ENCODE data around the gene USP25. TPM values are rescaled to one million over a fixed set of nuclear protein-coding genes. Genes with fewer than 3 reads are reported as not detected.
A peak's percentile ranks its signal among the peaks of the same experiment; 100 is the strongest.

Gene USP25
- total and polyA plus RNA-seq, 2 of the 8 experiments (the other 6 are each of a cell fraction or from before 2014, with no cell fraction given), result 11.2 to 48.1 TPM

GRCh38 chr21:15748586-15748985, 18.8 kb downstream of the USP25 start:
- no peak overlapping the region for H4K91ac ChIP-seq (replicated peaks; ENCODE audit: insufficient read length, low read length)
- H3K36me3 ChIP-seq (ENCODE audit: control insufficient read depth in 2 of 4, insufficient read depth in 4 of 4, low read length in 3 of 4), result no peaks in the 10 kb centered on the region
- H3K23ac ChIP-seq (ENCODE audit: insufficient read length), result no peak overlapping the region
- H2BK20ac ChIP-seq (ENCODE audit: low read length), result no peak overlapping the region
- H2AK5ac ChIP-seq (ENCODE audit: low read depth, low read length), result no peak overlapping the region
- no peaks in the 10 kb centered on the region for H3K9me3 ChIP-seq (ENCODE audit: insufficient read depth in 2 of 2, low read depth in 1 of 2, low read length in 1 of 2)
- peaks cover 17 to 93% of the 10 kb centered on the region in 2 experiments for H3K79me2 ChIP-seq (ENCODE audit: control insufficient read depth in 1 of 2, insufficient read depth in 2 of 2, low read length in 2 of 2)
- H2AFZ ChIP-seq (ENCODE audit: low read length), result no peak overlapping the region
- no peaks in the 10 kb centered on the region for H3K27me3 ChIP-seq (replicated peaks in 1 of 4; ENCODE audit: control insufficient read depth in 3 of 4, extremely low read depth in 1 of 4, insufficient read depth in 3 of 4, low read length in 3 of 4)
- H2BK120ac ChIP-seq (replicated peaks; ENCODE audit: low read depth, low read length), result no peak overlapping the region
- CTCF ChIA-PET (ENCODE audit: partially characterized antibody), result interaction anchor here (0.8 kb wide), 1 partner anchor 170 kb away, joined by 3 read pairs; no protein-coding TSS in a partner anchor
- H4K20me1 ChIP-seq (replicated peaks in 1 of 2; ENCODE audit: control insufficient read depth in 1 of 2, insufficient read depth in 2 of 2, low read length in 2 of 2), result peaks cover 8% of the 10 kb centered on the region in 2 experiments
- H3K27ac ChIP-seq (ENCODE audit: low read depth, low read length), result no peak overlapping the region
- no peak overlapping the region for H2BK15ac ChIP-seq (ENCODE audit: low read length)
- H3K4ac ChIP-seq (replicated peaks; ENCODE audit: insufficient read length, low read depth, low read length), result no peak overlapping the region
- peak overlapping the region; percentile 64 for H4K5ac ChIP-seq (ENCODE audit: insufficient read length, low read depth, low read length)
- H3K4me1 ChIP-seq (replicated peaks in 1 of 4; ENCODE audit: control insufficient read depth in 3 of 4, insufficient read depth in 4 of 4, low read length in 3 of 4), result peaks cover 0 to 14% (median 5%) of the 10 kb centered on the region in 4 experiments; a peak in 3 of 7 replicates
- no peak overlapping the region for H3K56ac ChIP-seq (replicated peaks; ENCODE audit: insufficient read length, low read depth, low read length)
- H3K9ac ChIP-seq (replicated peaks in 1 of 4; ENCODE audit: extremely low read depth in 1 of 4, low read depth in 3 of 4, low read length in 3 of 4), result no peak overlapping the region
- peaks cover 5% of the 10 kb centered on the region; the same call in 1 of the 2 replicates for H3K79me1 ChIP-seq (ENCODE audit: low read depth, low read length)
- POLR2A ChIA-PET (ENCODE audit: partially characterized antibody), result interaction anchor here (1.1 kb wide), 1 partner anchor 27 kb away, joined by 3 read pairs; no protein-coding TSS in a partner anchor
- TF ChIP-seq MAFK (IDR thresholded peaks at IDR 0.05; ENCODE audit: low read depth, low read length) (no peak), ZNF274 (IDR thresholded peaks at IDR 0.05; ENCODE audit: borderline replicate concordance, extremely low read depth, low read length) (no peak), E2F6 (IDR thresholded peaks at IDR 0.05) (no peak), CBX8 (IDR thresholded peaks at IDR 0.05; ENCODE audit: borderline replicate concordance, low read depth, low read length) (no peak), GABPA (IDR thresholded peaks at IDR 0.05; ENCODE audit: borderline replicate concordance, insufficient read depth, low read length) (no peak), SP2 (IDR thresholded peaks at IDR 0.05; ENCODE audit: low read length) (no peak), TAF1 (IDR thresholded peaks at IDR 0.05; ENCODE audit: low read depth, low read length) (no peak), YY1 (IDR thresholded peaks at IDR 0.05; ENCODE audit: low read depth, low read length) (no peak)
- no peak overlapping the region for H3K14ac ChIP-seq (ENCODE audit: insufficient read length)
- no peak overlapping the region for H4K8ac ChIP-seq (ENCODE audit: extremely low read depth, insufficient read depth, low read length)
- no peak overlapping the region for H2BK5ac ChIP-seq (ENCODE audit: low read depth, low read length)
- WGBS, 2 experiments (ENCODE audit: extremely low coverage in 1 of 2, insufficient coverage in 1 of 2, insufficient read length in 1 of 2, insufficient replicate concordance in 2 of 2, low coverage in 1 of 2, low lambda C conversion rate in 2 of 2, missing lambda C conversion rate in 1 of 2), result 79% methylated on average over 1 of the region's 1 CpG; no CpG with 5 or more reads in 1 of the 2 experiments
- FAIRE-seq (no peak), DNase-seq (ENCODE audit: low read depth in 1 of 2, low spot score in 2 of 2) (no peak)
- H3K18ac ChIP-seq (ENCODE audit: extremely low read depth, low read length), result no peak overlapping the region; the same call in 1 of the 2 replicates
- no peak overlapping the region for H2BK12ac ChIP-seq (ENCODE audit: low read depth, low read length)
- no peaks in the 10 kb centered on the region for H3K23me2 ChIP-seq (ENCODE audit: low read depth, low read length)
- H3K4me2 ChIP-seq (ENCODE audit: insufficient read depth in 1 of 2, low read depth in 2 of 2, low read length in 2 of 2), result no peak overlapping the region
- H3K4me3 ChIP-seq (ENCODE audit: extremely low read depth in 1 of 4, insufficient read depth in 2 of 4, low read depth in 3 of 4, low read length in 4 of 4), result no peak overlapping the region

All from H1 (cell line).